Muscle layer of duodenum (tissue), 2 donors: ENCODE measurements around the gene NCS1.

ENCODE experiments used
- H3K27ac ChIP-seq: one replicate; pipeline ENCODE4 v1.7.0; 2013; ENCODE audit warnings: mild to moderate bottlenecking, low read length
- H3K27me3 ChIP-seq: one replicate; pipeline ENCODE4 v1.7.0; 2013; ENCODE audit warnings: low read depth, mild to moderate bottlenecking, control low read depth, low read length
- H3K36me3 ChIP-seq, 2 donors: one replicate each; pipeline ENCODE4 v1.7.0; 2013; ENCODE audit warnings: low read length in 2 of 2, control low read depth in 1 of 2, mild to moderate bottlenecking in 1 of 2; ENCODE audit not compliant: insufficient read depth in 2 of 2, control insufficient read depth in 1 of 2
- H3K4me1 ChIP-seq, 2 donors: one replicate each; pipeline ENCODE4 v1.7.0; 2013; ENCODE audit warnings: low read length in 2 of 2, mild to moderate bottlenecking in 2 of 2, control low read depth in 1 of 2, moderate library complexity in 1 of 2; ENCODE audit not compliant: insufficient read depth in 2 of 2, control insufficient read depth in 1 of 2
- H3K4me3 ChIP-seq, 2 donors: one replicate each; pipeline ENCODE4 v1.7.0; 2013; ENCODE audit warnings: low read length in 2 of 2, low read depth in 1 of 2, mild to moderate bottlenecking in 1 of 2
- H3K9me3 ChIP-seq, 2 donors: one replicate each; pipeline ENCODE4 v1.7.0; 2013; ENCODE audit warnings: low read length in 2 of 2, control low read depth in 1 of 2, mild to moderate bottlenecking in 1 of 2; ENCODE audit not compliant: control insufficient read depth in 1 of 2
- donor health status: healthy.

The NCS1 gene

DNA sequence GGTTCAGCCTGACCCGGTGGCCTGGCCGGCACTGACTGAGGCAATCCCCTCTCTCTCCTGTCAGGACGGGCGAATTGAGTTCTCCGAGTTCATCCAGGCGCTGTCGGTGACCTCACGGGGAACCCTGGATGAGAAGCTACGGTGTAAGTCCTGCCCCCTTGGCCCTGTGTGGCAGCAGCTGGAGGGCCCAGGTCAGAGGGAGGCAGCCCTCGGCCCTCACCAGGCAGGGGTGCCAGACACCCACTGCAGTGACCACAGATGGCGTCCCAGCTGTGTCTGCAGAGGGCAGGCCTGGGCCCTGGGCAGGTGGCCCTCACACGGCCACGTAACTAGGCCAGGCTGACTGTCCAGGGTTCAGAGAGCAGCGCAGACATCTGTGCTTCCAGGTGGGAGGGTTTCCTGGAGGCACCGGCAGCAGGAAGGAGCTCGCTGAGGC lies 47.5 kb downstream of the NCS1 start:
- H3K9me3 ChIP-seq, result no peaks in the 10 kb centered on the region
- H3K36me3 ChIP-seq, result peaks cover 7 to 19% of the 10 kb centered on the region in 2 donors
- no peaks in the 10 kb centered on the region for H3K27me3 ChIP-seq
- H3K27ac ChIP-seq, result no peak overlapping the region
- peaks cover 0 to 35% of the 10 kb centered on the region in 2 donors for H3K4me1 ChIP-seq
- H3K4me3 ChIP-seq, result no peak overlapping the region

DNA sequence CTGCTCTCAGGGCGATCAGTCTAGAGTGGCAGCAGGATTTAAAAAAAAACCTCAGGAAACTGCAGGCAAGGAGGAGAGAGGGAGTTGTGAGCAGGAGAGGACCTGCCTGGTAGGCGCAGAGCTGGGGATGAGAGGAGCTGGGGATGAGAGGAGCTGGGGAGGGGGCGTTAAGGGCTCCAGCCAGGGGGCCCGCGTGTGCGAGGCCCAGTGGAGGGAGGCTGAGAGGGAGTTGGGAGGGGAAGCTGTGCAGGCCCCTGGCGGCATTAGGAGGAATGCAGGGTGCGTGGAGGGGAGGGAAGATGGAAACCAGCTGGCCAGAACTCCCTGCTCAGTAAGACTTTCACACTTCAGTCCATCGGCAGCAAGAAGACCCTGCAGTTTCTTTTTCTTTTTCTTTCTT lies 48.1 kb downstream of the NCS1 start:
- peaks cover 0 to 29% of the 10 kb centered on the region in 2 donors for H3K4me1 ChIP-seq
- H3K36me3 ChIP-seq, result peaks cover 11 to 19% of the 10 kb centered on the region in 2 donors
- no peak overlapping the region for H3K27ac ChIP-seq
- no peaks in the 10 kb centered on the region for H3K27me3 ChIP-seq
- H3K4me3 ChIP-seq, result no peak overlapping the region
- no peaks in the 10 kb centered on the region for H3K9me3 ChIP-seq

GRCh38 chr9:130222833-130223232 lies 50.6 kb downstream of the NCS1 start:
- Histone ChIP-seq H3K27me3 (no peaks in the 10 kb centered on the region), H3K36me3 (peaks cover 16 to 42% of the 10 kb centered on the region in 2 donors), H3K4me3 (no peak overlapping the region), H3K9me3 (peaks cover 3 to 9% of the 10 kb centered on the region in 2 donors), H3K27ac (no peak overlapping the region), H3K4me1 (peaks cover 0 to 20% of the 10 kb centered on the region in 2 donors)

- Histone ChIP-seq H3K27me3 (no peaks in the 10 kb centered on the region), H3K4me1 (peaks cover 0 to 8% of the 10 kb centered on the region in 2 donors), H3K4me3 (no peak overlapping the region), H3K36me3 (peaks cover 12 to 43% of the 10 kb centered on the region in 2 donors), H3K9me3 (peaks cover 4 to 10% of the 10 kb centered on the region in 2 donors), H3K27ac (no peak overlapping the region)
These were observed 52.9 kb downstream of the NCS1 start for GRCh38 chr9:130225071-130225470.

GRCh38 chr9:130225586-130225985 lies 53.4 kb downstream of the NCS1 start:
- Histone ChIP-seq H3K27ac (no peak overlapping the region), H3K9me3 (peaks cover 4 to 10% of the 10 kb centered on the region in 2 donors), H3K4me1 (peaks cover 0 to 3% of the 10 kb centered on the region in 2 donors), H3K27me3 (no peaks in the 10 kb centered on the region), H3K4me3 (no peak overlapping the region), H3K36me3 (peaks cover 12 to 43% of the 10 kb centered on the region in 2 donors)

DNA sequence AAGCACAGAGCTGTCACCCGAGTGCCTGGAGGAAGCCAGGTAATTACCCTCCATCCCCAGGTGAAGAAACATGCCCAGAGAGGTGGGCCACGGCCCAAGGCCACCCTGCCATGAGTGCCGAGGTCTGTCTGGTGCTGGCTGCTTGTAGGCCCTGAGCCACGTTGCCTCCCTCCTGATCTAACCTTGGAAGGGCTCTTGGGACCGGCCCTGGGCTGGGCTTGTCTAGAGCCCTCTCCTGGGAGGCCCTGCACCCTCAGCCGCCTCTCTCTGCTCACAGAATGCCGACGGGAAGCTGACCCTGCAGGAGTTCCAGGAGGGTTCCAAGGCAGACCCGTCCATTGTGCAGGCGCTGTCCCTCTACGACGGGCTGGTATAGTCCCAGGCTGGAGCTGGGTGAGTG lies 53.9 kb downstream of the NCS1 start:
- H3K27me3 ChIP-seq, result no peaks in the 10 kb centered on the region
- peaks cover 4 to 10% of the 10 kb centered on the region in 2 donors for H3K9me3 ChIP-seq
- H3K36me3 ChIP-seq, result peaks cover 12 to 43% of the 10 kb centered on the region in 2 donors
- no peaks in the 10 kb centered on the region for H3K4me1 ChIP-seq
- H3K4me3 ChIP-seq, result no peak overlapping the region
- no peak overlapping the region for H3K27ac ChIP-seq

DNA sequence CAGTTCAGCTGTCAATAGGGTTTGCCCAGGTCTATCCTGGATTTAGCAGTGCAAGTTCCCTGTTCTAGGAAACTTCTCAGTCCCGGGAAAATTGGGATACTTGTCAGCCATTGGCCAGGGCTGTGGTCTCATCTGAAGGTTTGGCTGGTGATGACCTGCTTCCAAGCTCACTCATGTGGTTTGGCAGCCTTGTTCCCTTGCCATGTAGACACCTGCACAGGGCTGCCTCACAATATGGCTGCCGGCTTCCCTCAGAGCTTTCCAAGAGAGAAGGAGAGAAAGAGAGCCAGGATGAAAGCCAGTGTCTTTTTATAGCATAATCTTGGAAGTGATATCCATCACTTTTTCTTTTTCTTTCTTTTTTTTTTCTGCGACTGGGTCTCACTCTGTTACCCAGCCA lies 55.6 kb downstream of the NCS1 start:
- no peaks in the 10 kb centered on the region for H3K27me3 ChIP-seq
- no peak overlapping the region for H3K27ac ChIP-seq
- no peaks in the 10 kb centered on the region for H3K4me1 ChIP-seq
- peaks cover 4 to 10% of the 10 kb centered on the region in 2 donors for H3K9me3 ChIP-seq
- H3K4me3 ChIP-seq, result no peak overlapping the region
- peaks cover 10 to 39% of the 10 kb centered on the region in 2 donors for H3K36me3 ChIP-seq

DNA sequence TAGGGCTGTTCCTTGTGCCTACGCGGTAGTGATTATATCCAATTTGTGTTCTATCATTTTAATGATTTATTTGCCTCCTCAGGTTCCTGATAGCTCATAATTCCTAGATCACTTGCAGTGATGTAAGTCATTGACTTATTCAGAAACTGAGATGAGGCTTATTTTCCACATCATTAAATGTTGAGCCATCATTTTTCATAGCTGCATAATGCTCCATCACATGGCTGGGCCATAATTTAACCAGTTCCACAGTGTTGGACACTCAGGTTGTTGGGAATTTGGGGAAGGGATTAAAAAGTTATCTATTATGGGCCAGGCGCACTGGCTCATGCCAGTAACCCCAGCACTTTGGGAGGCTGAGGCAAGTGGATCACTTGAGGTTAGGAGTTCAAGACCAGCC lies 57.6 kb downstream of the NCS1 start:
- Histone ChIP-seq H3K36me3 (peaks cover 13 to 43% of the 10 kb centered on the region in 2 donors), H3K4me1 (no peaks in the 10 kb centered on the region), H3K9me3 (peaks cover 4 to 10% of the 10 kb centered on the region in 2 donors), H3K27ac (no peak overlapping the region), H3K4me3 (no peak overlapping the region), H3K27me3 (no peaks in the 10 kb centered on the region)

GRCh38 chr9:130230631-130231030 lies 58.4 kb downstream of the NCS1 start:
- H3K27ac ChIP-seq, result no peak overlapping the region
- peaks cover 0 to 4% of the 10 kb centered on the region in 2 donors for H3K4me1 ChIP-seq
- no peak overlapping the region for H3K4me3 ChIP-seq
- no peaks in the 10 kb centered on the region for H3K27me3 ChIP-seq
- peaks cover 5 to 42% of the 10 kb centered on the region in 2 donors for H3K36me3 ChIP-seq
- H3K9me3 ChIP-seq, result peaks cover 4 to 10% of the 10 kb centered on the region in 2 donors

DNA sequence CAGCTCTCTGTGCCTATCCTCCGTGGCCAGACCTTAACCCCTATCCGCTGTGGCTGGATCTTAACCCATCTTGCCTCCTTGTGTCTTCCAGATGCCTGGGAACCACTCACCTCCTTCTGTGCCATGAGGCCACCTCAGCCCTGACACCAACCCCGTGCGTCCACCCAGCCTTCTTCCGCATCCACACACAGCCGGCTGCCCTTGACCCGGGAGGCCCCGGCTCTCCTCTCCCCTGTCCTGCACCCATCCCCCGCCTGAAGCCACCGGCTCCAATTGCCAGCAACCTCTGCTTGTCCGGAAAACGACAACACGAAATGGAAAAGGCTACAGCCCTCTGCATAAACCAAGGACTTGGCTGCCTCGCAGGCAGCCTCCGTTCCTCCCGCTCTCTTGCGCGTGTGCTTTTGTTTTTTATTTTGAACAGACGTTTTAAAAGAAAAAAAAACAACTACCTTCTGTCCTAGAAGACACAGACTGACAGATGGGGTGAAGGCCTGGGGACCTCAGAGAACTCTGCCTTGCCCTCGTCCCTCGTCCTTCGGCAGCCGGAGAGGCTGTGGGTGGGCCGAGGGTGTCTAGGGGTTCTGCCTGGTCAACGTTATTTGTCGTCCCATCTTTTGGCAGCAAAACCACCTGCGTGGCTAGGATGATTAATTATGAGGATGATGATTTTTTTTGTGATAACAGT lies 60.8 kb downstream of the NCS1 start:
- H3K36me3 ChIP-seq, result peaks cover 3 to 20% of the 10 kb centered on the region in 2 donors
- H3K27ac ChIP-seq, result no peak overlapping the region

GRCh38 chr9:130233587-130233945 lies 61.4 kb downstream of the NCS1 start:
- Histone ChIP-seq H3K9me3 (no peaks in the 10 kb centered on the region), H3K27ac (no peak overlapping the region), H3K36me3 (peaks cover 3 to 15% of the 10 kb centered on the region in 2 donors), H3K4me3 (no peak overlapping the region), H3K4me1 (peaks cover 0 to 18% of the 10 kb centered on the region in 2 donors), H3K27me3 (no peaks in the 10 kb centered on the region)

More for the DNA sequence above, 60.8 kb downstream of the NCS1 start:
- Histone ChIP-seq H3K4me3 (no peak overlapping the region), H3K27me3 (no peaks in the 10 kb centered on the region), H3K9me3 (no peaks in the 10 kb centered on the region), H3K4me1 (peaks cover 0 to 18% of the 10 kb centered on the region in 2 donors)
